NOMO-1 treated with DMSO at 0.1 percent for 48 hours (cell line): ENCODE measurements around the gene PRDM16.

ENCODE experiments used
- DNase-seq: peaks from one replicate; lab custom pipeline; 2025; ENCODE audit not compliant: unreplicated experiment; lab: John Stamatoyannopoulos, UW

Gene PRDM16

DNA sequence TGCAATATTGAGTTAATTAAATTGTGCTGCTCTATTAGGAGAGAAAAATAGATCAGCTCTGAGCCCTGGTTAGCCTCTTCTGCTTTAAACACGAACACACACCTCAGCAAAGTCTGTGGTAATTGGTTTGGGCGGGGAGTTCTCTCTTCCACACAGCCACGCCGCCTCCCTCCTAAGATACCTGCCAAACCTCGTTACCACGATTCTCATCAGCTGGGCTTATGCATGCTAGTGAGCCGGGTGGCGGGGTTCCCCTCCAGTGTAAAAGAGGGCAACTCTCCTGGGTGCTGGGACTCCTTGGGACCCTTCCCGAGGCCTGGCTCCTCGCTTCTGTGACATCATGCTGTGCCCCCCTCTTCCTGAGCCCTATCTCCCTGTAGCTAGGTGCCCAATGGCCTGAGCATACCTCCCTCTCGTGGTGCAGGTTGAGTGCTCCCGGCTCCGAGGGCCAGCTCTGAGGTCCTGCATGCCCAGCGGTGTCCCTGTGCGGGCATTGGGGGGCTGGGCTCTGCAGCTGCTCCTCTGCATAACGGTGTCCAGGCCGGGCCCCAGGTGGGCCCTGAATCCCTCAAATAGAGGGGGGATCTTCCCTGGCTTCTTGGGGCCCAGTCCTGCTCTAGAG, 182.9 kb downstream of the PRDM16 start:
- no peak for DNase-seq

- no peak for DNase-seq
These were observed 186.7 kb downstream of the PRDM16 start for GRCh38 chr1:3255680-3256079.

DNA sequence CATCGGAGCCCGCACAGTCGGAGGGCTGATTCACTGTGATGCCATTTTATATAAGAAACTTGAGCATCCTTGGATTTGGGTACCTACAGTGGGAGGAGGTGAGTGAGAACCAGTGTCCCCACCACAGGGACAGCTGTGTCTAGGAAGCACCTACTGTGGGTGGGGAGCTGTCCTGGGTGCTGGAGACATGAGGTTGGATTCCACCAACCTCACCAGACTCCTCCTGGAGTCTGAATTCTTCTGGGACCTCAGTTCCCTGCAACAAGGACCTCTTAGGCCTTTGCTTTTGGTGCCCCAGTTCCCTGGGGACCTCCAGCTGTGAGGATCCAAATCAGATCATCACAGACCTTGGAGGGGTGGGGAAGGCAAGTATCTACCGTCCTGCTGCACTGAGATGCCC, 188.8 kb downstream of the PRDM16 start:
- no peak for DNase-seq

DNA sequence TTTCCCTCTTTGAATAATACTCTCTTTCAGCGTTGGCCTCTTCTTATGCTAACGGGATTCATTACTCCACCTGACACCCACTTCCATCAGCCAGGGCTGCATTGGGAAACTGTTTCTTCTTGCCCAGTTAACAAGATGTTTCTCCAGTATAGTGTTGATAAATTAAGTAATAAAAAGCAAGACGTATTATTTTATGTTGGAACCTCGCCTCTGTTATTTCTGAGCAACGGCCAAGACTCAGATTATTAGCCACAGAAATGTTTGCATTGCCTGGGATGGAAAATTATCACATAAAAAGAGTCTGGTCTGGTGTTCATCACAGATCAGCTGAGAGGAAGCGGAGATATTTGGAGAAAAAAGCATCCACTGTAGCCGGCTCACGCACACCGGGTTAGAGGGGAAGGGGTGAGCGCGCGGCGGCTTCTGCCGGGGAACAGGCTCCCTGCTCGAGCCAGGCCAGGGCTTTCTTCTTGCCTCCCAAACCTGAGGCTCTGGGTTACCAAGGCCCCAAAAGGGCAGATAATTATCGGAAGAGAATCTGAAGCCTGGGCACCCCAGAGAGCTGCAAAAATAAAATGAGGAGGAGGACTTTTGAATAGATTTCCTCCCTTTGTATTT, 189.5 kb downstream of the PRDM16 start:
- DNase-seq: no peak

DNA sequence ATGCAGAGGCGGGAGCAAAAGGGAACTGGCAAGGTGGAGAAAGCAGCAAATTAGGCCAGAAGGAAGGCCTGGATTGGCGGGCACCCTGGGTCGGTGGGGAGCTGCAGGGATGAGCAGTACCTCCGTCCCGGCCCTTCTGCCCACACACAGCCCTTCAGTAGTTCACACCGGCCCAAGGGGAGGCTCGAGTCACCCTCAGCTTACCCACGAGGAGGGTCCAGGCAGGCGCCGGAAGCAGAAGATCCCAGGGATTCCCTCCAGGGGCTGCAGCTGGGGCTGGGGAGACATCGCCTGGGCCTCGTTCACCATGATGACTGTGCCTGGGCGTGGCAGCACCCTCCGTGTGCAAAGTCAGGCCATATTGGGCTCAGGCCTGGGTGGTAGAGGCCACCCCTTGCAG, 190.0 kb downstream of the PRDM16 start:
- DNase-seq: no peak

DNA sequence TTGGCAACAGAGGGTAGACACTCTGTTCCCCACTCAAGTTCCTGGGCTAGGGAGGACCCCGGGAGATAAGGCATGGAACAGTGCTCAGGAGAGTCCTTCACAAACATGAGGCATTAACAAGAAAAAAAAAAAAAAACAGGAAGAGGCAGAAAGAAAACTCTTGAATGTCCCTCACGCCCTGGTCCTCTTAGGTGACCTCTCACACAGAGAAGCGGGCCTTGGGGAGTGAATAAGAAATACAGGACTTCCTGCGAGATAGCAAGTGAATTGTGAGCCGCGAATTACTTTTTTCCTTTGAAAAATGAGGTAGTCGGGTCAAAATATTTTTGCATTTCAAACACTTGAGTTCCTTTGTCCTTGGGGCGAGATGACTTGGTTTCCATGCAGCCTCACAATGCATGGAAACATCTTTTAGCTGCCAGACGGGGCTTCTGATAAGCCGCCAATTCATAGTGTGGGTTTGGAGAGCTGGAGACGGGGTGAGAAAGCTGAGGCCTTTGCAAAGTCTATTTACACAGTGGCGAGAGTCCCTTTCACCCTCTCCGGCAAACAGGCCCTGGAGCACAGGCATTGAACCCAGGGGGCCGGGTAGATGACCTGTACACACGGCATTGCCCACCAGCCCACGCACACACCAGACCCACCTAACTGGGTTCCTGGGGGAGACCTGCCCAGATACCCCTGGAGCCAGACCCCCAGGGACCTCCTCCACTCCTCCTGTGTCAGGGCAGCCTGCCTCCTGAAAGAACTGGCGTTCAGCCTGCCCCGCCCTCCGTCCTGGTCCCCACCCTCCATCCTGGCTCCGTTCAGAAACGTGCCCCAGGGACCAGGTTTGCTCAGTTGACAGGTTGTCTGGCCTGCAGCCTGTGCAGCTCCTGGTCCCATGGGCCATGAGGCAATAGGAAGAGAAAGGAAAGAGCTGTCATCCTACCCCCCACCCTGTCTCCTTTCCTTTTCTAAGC, 192.3 kb downstream of the PRDM16 start:
- no peak for DNase-seq

- no peak for DNase-seq
These were observed 193.1 kb downstream of the PRDM16 start for GRCh38 chr1:3261969-3262579.

- no peak for DNase-seq
These were observed 193.8 kb downstream of the PRDM16 start for GRCh38 chr1:3262681-3263286.

DNA sequence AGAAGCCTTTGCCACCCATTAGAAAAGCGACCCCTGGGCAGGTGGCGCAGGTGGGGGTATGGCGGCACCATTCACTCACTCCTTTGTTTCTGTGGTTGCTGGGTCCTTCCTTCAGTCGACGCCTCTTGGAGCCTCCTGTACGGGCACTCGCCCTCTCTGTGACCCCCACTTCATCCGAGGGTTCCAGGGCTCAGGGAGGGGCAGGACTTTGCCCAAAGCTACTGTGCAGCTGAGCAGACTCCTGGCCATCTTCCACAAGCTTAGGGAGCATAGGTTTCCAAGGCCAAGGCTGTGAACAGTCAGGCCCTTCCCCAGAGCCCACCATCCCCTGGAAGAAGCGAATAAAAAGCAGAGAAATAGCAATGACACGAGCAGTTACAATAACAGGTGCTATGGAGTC, 194.8 kb downstream of the PRDM16 start:
- no peak for DNase-seq

DNA sequence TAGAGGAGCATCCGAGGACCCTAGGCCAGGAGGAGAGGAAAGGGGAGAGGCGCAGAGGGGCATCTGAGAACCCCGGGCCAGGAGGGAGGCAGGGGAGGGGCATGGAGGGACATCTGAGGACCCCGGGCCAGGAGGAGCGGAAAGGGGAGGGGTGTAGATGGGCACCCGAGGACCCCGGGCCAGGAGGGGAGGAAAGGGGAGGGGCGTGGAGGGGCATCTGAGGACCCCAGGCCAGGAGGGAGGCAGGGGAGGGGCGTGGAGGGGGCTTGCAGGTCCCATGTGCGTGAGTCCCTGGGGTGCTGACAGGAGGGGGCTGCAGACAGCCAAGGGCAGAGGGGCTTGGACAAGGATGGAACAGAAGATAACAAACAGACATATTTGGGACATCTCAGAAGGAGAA, 195.5 kb downstream of the PRDM16 start:
- DNase-seq: no peak

DNA sequence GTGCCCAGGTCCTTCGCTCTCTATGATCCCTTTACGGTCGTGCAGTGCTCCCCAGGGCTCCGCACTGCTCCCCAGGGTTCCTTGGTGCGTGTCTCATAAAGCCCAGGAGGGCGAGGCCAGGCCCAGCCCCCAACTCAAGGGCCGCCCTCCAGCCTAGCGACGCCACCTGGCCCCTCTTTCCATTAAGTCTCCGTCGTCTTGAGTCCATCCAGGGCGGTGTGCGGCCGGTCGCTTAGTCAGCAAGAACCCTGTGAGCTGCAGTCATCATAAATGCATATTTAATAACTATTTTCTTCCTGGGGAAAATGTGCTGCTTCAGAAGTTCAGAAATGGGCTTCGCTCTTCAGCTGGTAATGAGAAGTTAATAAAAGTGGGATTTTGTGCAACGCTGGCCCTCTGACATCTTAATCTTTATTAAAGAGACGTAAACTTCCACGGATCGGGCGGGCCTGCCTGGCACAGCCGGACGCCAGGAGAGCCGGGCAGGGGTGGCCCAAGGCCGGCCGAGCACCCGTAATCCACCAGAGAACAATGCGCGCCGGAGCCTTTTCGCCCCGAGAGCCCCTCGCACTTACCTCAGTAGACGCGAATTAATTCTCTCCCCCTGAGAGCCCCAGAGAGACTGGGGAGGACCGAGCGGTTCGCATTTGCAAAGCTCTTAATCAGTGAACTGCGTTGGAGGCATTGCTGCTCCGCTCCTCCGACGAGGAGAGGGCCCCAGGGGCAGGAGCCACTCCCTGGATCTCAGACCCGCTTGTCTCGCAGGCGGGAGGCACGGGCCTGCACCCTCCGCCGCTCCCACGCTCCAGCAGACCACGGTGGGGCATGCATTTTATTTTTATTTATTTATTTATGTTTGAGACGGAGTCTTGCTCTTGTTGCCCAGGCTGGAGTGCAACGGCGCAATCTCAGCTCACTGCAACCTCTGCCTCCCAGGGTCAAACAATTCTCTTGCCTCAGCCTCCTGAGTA, 197.1 kb downstream of the PRDM16 start:
- DNase-seq: no peak

- no peak for DNase-seq
These were observed 198.0 kb downstream of the PRDM16 start for GRCh38 chr1:3266870-3267549.

DNA sequence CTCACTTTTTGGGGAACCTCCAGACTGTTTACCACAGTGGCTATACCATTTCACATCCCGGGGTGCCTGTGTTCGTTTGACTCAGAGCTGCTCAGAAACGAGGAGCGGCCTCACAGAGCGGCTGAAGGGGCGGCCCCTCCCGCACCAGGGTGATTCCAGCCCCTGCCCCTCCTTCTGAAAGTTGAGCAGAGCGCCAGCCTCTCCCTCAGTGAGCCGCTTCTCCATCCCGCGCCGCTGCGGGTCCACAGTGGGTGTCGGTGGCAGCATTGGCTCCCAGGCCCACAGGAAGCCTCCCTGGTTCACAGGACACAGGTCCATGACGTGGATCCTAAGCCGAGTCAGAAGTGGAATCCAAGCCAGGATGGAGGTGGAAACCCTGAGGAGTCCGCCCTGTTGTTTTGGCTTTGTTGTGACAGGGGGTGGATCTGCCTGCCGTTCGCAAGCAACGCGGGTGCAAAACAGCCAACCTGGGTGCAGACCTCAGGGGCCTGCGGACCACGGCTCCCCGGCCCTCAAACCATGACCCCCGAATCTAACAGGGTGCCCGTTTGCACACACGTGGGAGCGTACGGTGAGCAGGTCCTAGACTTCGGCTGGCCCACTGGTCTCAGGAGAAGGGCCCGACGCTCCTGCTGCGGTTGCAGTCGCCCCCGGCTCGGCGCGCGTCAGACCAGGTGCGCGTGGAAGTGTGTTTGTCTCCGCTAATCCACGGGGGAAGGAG, 198.7 kb downstream of the PRDM16 start:
- DNase-seq: no peak

DNA sequence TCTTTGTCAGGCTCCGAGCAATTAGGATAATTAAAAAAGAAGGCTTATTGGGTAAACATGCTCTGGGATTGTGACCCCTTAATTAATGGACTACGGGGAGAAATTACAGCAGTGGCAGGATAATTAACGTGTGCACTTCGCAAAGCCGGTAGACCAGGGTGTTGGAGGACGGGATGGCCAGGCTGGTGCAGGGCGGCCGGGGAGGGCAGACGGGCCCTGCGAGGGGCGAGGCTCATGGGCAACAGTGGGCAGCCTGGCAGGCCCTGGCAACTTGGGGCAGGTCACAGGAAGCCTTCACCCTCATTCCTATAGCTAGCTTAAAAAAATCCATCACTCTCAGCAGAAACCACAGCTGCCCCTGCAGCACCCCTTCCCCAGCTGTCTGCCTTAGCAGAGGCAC, 199.3 kb downstream of the PRDM16 start:
- no peak for DNase-seq

DNA sequence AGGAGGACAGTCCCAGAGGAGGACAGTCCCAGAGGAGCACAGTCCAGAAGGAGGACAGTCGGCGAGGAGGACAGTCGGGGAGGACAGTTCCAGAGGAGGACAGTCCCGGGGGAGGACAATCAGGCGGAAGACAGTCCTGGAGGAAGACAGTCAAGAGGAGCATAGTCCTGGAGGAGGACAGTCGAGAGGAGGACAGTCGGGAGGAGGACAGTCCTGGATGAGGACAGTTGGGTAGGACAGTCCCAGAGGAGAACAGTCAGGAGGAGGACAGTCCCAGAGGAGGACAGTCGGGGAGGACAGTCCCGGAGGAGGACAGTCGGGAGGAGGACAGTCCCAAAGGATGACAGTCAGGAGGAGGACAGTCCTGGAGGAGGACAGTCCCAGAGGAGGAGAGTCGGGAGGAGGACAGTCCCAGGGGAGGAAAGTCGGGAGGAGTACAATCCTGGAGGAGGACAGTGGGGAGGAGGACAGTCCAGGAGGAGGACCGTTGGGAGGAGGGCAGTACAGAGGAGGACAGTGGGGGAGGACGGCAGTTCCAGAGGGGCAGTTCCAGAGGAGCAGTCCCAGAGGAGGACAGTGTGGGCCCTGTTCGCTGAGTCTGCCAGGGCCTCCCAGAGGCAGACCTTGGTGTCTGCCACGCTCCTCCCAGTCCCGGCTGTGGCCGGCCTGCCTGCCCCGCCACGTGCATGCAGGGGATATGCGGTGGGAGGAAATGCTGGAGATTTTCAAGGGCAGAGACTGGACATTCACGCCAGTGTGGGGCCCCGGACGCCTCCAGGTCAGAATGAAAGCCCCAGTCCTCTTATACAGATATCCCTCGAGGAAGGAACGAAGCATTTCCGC, 201.6 kb downstream of the PRDM16 start:
- DNase-seq: no peak

DNA sequence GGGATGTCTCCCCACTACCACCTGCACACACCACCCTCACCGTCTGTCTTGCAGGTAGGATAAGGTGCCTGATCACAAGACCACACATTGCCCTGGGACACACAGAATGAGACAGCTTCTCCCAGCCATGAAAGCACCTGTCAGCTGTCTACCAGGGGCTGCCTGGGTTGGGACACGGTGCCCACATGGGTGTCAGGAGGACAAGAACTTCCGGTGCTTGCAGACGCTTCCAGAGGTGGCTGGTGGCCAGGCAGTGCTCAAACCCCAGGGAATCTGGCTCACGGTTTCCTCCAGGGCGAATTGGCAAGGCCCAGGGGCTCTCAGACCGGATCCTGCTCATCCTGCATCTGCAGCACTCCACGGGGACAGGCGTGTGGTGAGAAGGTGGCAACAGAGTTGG, 202.9 kb downstream of the PRDM16 start:
- no peak for DNase-seq

GRCh38 chr1:3272321-3273045, 203.5 kb downstream of the PRDM16 start:
- no peak for DNase-seq
